NCI-H1436 treated with DMSO at 0.1 percent for 48 hours (cell line): ENCODE measurements around the gene SMIM29.
"Not testable (repeated sequence)": the region's sequence is repeated elsewhere in the genome, so short reads cannot be mapped to it uniquely, and the experiment has no call there.

Source experiments
- DNase-seq: peaks from one replicate; lab custom pipeline; 2025; lab: John Stamatoyannopoulos, UW

SMIM29 gene

DNA sequence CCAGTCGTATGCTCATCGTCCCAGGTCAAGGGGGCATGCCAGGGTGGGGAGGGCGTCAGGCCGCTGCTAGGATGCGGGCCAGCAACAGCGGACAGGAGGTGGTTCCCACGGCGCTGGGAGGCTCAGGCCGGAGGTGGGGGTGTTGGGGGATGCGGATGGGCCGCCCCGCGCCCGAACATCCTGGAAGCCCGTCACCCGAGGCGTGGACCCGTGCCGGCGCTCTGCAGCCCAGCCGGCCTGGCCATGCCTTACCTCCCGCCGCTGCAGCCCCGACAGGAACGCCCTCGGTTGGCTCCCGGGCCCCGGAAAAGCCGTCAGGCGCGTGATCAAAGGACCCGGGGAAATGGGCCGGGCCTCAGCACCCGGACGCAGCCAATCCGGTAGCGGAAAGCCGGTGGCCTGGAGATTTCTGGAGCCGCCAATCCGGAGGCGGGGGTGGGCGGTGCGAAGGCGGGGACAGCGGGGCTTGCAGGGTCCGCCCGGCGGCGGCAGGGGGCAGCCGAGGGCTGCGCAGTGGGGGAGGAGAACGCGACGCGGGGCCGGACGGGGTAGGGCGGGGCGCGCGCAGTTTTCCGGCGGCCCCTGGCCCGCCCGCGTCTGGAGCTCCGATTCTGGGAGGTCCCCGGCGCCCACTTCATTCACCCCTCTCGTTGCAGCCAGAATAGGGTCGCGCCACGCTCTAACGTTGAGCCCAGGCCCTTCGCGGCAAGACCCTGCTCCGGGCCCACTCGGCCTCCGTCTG lies at the start of gene SMIM29:
Gene SMIM29, minus strand, starts transcription at position 280 of the 742 bp plus-strand sequence. CDS start 1,215 bp downstream, outside the sequence.
- DNase-seq: peak; percentile 45

DNA sequence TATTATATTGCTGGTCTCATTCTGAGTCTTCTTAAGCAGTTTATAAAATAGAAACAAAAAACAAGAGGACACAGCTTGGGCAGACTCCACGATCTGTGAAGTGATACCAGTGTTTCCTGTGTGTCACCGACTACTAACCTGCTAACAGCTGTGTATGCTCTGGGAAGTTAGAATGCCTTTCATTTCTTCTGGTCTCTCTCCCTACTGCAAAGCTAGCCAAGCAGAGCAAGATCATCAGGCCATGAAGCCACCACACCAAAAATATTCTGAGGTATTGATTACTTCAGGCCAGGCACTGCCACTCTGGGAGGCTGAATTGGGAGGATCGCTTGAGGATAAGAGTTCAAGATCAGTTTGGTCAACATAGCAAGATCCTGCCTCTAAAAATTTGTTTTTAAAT lies 46.9 kb upstream of the SMIM29 start:
- DNase-seq: no peak

DNA sequence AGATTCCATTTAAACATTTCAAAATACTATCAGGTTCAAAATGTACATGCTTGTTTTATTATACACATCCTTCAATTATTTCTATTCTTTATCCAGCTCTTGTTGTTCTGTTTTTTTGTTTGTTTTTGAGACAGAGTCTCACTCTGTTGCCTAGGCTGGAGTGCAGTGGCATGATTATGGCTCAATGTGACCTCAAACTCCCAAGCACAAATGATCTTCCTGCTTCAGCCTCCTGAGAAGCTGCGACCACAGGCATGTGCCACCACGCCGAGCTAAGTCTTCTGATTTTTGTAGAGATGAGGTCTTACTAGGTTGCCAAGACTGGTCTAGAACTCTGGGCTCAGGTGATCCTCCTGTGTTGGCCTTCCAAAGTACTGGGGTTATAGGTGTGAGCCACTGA lies 44.1 kb upstream of the SMIM29 start:
- DNase-seq: no peak

DNA sequence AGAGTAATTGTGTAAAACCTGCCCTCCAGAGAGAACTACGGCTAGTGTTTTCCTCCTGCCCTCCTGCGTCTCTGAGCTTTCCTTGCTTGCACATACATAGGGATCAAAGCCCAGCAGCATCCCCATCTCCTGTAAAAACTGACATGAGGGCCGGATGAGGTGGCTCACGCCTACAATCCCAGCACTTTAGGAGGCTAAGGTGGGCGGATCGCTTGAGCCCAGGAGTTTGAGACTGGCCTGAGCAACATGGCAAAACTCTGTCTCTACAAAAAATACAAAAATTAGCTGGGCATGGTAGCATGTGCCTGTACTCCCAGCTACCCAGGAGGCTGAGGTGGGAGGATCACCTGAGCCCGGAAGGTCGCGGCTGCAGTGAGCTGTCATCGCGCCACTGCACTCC lies 40.3 kb upstream of the SMIM29 start:
- DNase-seq: no peak

DNA sequence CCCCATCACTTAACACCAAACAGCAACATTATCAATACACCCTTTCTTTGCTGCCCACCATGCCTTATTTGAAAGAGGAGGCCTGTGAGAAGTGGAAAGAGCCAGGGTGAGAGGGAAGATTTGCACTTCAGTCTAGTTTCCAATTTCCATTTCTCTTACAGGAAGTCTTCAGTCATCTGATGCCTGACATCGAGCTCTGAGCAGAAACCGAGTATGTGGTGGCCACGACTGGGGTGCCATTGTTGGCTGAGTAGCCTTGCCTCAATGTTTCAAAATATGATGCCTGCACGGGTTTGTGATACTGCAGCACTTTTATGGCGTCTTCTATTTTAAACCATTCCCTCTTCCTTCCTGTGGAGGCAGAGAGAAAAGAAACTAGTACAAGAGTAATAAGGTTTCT lies 39.8 kb upstream of the SMIM29 start:
- no peak for DNase-seq

DNA sequence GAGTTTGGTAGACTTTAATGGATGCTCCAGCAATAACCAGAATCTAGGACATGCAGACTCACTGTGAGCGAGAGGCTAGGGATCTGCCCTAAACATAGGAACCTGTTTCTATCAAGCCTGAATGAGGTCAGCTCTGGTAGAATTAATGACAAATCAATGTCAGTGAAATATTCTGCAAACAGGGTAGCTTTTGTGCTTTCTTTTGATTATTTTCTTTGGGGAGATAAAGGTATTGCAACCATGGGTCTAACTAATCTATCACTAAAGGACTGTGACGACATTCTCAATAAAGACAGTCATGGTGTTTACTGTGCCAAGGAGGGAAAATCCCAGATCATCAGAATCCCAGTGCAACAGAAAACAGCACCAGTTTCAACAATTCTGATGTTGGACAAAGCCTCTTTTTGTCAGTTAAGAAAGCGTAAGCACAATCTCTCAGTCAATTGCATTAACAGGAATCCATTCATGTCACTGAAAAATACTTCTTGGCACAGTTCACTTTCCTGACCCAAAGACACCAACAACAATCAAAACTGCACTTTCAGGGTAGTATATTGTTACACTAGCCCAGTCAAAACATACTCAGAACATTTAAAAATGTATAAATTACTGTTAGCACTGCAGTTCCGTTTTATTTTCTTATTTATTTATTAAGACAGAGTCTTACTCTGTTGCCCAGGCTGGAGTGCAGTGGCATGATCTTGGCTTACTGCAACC lies 36.8 kb upstream of the SMIM29 start:
- DNase-seq: no peak

DNA sequence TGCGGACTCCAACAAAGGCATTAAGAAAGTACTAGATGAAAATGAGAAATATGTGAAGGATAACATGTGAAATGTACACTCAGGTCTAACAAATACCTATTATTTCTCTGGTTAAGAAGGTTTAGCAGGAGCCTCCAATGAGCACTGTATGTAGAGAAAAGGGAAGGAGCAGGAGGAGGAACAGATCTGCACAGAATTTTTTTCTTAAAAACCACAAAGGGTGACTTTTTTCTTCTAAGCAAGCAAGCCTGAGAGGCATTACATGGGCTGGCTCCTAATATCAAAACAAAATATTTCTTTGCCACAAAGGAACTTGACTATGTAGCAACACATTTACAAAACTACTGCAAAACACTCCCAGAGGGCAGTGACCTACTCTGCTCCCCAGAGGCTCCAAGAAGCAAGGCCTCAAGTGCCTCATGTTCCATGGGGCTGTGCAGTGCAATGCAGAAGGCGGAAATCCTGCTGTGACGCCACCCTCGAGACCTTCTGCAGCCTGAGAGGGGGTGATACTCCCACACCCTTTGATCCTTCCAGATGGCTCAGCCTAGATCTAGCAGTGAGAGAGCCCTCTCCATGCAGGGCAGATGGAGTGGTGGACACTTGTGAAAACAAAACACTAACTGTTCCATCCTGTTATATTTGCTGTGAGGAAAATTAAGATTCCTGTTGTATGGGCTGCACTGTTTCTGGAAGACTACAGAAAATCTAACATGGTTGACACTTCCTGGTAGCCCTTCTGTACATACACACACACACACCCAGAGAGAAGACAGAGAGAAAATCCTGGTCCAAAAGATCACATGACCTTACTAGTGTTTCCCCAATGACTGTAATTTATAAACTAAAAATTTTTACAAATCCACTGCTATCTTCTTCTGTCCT lies 36.0 kb upstream of the SMIM29 start:
- DNase-seq: no peak

DNA sequence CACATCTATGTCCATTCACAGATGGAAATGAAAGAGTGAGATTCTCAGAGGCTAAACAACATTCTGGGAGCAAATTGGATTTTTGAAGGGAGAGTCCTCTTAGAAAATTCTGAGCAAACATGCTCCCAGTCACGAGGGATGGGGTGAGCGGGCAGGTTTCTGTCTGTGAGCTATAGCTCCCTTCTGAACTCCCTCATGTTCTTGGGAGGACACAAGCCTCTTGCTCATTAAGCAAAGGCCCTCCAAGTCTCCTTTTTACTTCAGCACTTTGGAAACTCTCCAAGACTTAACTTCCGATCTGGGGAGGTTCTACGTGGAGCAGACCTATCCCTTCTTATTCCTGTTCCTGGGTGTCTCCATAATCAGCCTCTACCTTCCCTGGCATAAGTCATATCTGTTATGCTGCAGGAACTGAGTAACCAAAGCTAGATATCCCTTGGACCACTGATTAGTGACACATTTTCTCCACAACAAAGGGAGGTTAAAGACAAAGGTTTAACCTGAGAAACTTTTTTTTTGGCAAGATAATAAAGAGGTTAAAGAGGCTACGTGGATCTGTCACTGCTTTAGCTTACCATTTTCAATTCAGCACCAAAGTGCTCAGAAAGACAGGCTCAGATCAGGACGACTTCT lies 33.0 kb upstream of the SMIM29 start:
- no peak for DNase-seq

DNA sequence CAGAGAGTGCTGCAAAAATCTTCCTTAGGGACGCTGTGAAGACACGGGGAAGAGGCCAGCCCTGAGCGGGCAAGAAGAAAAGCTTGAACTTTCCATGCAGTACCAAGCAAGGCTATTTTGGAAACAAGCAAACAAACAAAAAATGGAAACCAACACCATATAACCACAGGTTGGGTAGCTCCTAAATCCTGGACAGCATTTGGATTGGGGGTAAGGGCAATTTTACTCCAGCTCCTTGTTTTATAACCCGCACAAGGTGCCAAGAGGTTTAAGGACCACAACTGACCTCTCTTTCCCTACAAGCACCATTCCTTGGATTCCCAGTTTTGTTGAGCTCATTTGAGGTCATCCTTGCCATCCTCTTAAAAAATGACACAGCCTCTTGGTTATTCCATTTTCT lies 31.4 kb upstream of the SMIM29 start:
- no peak for DNase-seq

DNA sequence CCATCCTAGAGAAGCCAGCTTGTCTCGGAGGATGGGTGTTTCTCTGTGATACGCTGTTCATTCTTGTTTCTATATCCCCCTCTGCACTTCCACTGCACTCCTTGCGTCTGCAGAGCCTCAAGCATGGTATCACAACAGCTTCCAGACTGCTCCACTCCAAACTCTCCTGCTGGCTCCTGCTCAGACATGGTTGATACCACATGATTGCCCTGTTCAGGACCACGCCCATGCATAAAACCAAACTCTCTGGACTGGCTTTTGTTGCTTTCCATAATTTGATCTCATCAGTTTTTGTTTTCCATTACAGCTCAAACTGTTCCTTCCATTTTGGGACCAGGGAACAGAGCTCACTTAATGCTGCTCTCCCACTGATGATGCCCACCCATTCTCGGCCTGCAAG lies 30.0 kb upstream of the SMIM29 start:
- no peak for DNase-seq

DNA sequence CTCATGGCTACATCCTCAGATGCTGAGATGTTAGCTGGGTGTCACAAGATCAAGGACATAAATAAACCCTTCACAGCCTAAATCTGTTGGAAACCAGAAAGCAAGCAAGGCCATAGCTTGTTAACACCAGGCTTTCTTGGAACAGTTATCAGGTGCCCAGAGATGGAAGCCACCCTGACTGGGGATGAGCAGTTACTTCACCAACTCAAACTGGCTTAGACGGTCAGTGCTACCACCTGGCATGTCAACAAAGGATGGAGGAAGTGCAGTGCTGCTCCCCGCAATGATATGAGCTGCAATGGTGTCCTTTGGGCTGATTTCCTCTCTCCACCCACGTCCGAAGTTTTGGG lies 28.9 kb upstream of the SMIM29 start:
- DNase-seq: no peak

DNA sequence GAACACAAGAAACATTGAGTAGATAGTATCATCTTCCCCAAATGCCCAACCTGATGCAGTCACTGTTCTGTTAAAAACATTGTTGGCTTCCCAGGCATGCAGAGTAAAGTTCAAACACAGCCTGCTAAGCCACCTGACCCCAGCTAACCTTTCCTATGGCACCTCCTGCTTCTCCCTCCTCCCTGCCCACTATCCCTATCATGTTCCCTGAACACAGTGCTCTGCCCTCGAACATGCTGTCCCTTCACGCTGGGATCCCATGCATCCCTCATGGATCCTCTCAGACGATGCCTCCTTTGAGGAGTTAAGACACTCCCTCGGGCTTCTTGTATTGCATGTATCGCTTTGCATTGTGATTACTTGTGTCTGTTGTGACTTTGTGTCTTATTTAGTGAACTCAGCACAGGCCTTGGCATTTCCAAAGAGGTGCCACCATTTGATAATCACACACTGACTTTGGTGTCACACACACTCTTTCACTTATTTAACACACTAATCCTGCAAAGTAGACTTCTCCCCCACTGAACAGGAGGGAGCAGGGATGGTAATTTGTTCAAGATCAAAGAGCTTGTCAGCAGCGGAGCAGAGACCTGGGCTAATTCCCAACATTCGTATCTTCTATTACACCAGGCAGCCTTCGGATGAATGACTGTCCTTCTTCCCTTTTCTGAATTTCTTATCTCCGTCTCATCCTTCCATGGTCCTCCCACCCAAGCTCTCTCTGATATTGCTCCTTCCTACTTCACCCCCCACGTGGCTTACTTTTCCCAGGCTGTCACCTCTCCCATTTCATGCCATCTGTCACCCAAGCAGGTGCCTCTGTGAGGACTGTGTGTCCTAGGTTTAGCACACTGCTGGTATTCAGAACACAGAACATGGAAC lies 28.3 kb upstream of the SMIM29 start:
- no peak for DNase-seq

DNA sequence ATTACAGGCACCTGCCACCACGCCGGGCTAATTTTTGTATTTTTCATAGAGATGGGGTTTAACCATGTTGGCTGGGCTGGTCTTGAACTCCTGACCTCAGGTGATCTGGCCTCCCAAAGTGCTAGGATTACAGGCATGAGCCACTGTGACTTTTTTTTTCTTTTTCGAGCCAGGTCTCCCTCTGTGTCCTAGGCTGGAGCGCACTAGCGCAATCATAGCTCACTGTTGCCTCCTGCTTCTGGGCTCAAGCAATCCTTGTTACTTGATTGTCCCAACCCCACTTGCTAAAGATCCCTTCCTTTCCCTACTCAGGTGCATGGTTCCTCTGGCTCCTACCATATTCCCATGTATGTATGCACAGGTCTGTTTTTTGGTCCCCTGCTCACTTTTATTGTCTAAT lies 27.4 kb upstream of the SMIM29 start:
- DNase-seq: no peak

DNA sequence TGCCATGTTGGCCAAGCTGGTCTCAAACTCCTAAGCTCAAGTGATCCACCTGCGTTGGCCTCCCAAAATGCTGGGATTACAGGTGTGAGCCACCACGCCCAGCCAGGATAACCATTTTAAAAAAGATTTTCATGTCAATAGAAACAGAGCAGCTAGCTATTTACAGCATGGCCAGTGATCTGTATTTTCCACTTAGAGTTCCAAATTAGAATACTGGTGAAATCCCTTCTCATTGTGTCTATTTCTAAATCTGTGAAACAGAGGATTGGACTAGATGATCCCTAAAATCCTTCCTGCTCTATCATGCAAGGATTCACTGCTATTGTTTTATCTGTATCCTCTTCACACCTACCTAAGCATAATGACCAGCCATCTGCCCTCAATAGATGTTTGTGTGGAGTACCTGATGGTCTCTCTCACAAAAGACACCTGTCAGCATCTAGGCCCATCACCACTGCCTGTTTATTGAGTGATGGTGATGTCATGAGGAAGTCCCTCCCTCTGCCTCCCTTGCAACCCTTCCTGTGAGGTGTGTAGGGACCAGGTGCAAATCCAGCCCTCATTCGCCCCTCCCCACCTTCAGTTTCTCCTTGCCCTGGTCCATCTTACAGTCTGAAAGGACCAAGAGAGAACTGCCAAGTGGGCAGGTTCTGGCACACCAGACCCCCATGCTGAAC lies 26.5 kb upstream of the SMIM29 start:
- no peak for DNase-seq

DNA sequence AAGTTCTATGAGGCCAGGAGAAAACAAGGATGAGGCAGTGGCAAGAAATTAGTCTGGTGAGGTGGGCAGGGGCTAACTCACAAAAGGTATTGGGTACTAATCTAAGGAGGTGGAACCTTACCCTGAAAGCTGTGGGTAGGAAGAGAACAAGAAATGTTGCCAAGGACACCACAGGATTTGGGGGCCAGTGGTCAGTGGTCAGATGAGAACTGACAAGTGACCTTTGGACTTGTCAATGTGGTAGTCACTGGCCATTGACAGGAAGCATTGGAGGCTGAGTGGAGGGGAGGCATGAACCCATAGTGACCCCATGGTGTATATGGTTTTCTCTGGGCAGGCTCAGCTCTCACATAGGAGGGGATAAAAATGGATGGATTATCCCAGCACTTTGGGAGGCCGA lies 25.3 kb upstream of the SMIM29 start:
- DNase-seq: no peak

DNA sequence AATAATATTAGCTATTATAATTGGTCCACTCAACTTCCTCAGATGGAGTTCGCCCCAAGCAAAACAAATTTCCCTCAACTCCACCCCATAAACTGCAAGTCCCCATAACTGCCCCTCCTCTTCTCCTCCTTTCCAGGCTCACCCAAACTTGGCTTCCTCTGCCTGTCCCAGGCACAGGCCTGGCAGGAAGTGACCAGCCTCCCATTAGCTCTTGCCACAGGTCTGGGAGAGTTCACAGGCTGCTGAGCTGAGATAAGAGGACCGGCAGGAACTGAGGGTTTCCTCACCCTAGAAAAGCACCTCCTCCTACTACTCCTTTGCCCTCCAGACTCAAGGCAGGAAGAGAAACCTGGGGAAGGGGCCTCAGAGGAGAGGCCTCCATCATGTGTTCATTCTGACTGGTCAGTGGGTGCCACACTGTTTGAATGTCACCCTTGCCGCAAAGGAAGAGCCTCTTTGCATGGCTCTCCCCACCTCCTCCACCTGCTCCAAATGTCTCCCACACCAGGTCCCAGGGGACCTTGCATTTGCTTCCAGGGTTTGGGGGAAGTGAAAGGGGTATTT lies 24.5 kb upstream of the SMIM29 start:
- DNase-seq: no peak

DNA sequence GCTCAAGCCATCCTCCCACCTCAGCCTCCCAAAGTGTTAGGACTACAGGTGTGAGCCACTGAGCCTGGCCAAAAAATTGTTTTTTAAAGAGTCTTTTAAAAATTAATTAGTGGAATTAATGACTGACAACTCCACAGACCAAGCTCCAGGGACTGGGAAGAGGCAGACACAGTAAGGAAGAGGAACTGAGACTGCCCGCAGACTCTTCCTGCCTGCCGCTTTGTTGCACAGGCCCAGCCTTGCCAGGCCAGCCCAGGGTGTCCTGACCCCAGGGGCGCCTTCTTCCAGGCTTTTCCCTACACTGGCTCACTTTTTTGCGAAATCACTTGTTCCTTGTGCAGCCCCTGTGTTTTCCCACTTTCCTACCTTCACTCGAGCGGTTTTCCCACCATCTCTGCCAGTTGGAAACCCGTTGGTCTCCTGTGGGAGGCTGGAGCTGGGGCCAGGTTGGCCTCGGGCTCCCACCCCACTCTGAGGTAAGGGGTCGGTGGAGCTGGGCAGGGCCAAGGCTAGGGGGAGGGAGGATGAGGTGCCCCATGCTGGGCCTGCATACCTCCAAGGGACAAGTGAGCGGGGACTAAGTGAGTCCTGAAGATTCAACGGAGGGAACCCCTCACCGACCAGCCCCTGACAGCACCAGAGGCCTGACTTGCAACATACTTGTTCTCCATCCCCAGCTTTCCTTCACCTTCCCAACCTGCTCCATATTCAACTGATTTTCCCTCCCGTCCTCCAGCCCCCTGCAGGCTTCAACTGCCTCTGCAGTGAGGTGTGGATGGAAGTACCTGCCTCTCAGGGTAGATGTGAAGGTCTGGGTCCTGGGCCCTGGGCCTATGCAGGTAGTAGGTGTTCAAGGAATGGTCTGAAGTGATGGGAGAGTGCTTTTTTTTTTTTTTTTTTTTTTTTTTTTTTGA lies 23.5 kb upstream of the SMIM29 start:
- DNase-seq: no peak

DNA sequence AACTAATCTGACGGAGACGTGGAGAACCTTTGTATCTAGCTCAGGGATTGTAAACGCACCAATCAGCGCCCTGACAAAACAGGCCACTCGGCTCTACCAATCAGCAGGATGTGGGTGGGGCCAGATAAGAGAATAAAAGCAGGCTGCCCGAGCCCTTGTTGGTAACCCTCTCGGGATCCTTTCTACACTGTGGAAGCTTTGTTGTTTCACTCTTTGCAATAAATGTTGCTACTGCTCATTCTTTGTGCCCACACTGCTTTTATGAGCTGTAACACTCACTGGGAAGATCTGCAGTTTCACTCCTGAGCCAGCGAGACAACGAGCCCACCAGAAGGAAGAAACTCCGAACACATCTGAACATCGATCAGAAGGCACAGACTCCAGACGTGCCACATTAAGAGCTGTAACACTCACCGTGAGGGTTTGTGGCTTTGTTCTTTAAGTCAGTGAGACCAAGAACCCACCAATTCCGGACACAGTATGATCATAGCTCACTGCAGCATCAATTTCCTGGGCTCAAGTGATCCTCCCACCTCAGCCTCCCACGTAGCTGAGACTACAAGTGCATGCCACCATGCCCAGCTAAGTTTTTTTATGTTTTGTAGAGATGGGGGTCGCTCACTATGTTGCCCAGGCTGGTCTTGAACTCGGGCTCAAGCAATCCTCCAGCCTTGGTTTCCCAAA lies 21.0 kb upstream of the SMIM29 start:
- DNase-seq: not testable (repeated sequence)

DNA sequence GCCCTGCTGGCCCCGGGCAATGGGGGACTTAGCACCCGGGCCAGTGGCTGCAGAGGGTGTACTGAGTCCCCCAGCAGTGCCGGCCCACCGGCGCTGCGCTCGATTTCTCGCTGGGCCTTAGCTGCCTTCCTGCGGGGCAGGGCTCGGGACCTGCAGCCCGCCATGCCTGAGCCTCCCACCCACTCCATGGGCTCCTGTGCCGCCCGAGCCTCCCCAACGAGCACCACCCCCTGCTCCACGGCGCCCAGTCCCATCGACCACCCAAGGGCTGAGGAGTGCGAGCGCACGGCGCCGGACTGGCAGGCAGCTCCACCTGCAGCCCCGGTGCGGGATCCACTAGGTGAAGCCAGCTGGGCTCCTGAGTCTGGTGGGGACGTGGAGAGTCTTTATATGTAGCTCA lies 20.3 kb upstream of the SMIM29 start:
- not testable (repeated sequence) for DNase-seq
